Thyroid gland (tissue), 4 donors: Measurements from ENCODE around the gene PRCD. TPM values are rescaled to one million over a fixed set of nuclear protein-coding genes. Genes with fewer than 3 reads are reported as not detected.
"Not testable (repeated sequence)": the region's sequence is repeated elsewhere in the genome, so short reads cannot be mapped to it uniquely, and the experiment has no call there.

Experiments used
- DNase-seq, 2 donors: peaks; one replicate each; pipeline ENCODE4 v3.0.0-alpha.2; 2019
- H3K27ac ChIP-seq, 3 donors: fragments of 200-600 bp; sonication (generic); 1 replicate in 2 of 3; 2 replicates in 1 of 3; pipeline ENCODE4 v1.5.1; 2016 to 2019; ENCODE audit warnings: mild to moderate bottlenecking in 1 of 3, moderate library complexity in 1 of 3
- H3K27me3 ChIP-seq: fragments of 200-600 bp; sonication (generic); one replicate; pipeline ENCODE4 v1.5.1; 2019
- H3K36me3 ChIP-seq, 2 donors: fragments of 200-600 bp; sonication (generic); one replicate each; pipeline ENCODE4 v1.5.1; 2016 to 2019
- H3K4me1 ChIP-seq, 2 donors: fragments of 200-600 bp; sonication (generic); one replicate each; pipeline ENCODE4 v1.5.1; 2017 to 2019
- H3K4me3 ChIP-seq, 3 donors: fragments of 200-600 bp; sonication (generic); replicated peaks in 1 of 3; 1 replicate in 2 of 3; 2 replicates in 1 of 3; pipeline ENCODE4 v1.5.1; 2016; ENCODE audit warnings: mild to moderate bottlenecking in 1 of 3
- H3K9me3 ChIP-seq: fragments of 200-600 bp; sonication (generic); one replicate; pipeline ENCODE4 v1.5.1; 2017
- CTCF ChIP-seq, 6 experiments: fragments of 200-600 bp in 3 of 6; fragments of 450-650 bp in 3 of 6; sonication (generic) in 3 of 6; IDR thresholded peaks; one replicate each; pipeline ENCODE4 v1.5.1; 2016 to 2019; ENCODE audit warnings: antibody characterized with exemption in 6 of 6, mild to moderate bottlenecking in 2 of 6, inconsistent platforms in 1 of 6, moderate library complexity in 1 of 6
- POLR2A ChIP-seq, 2 donors: fragments of 450-650 bp; IDR thresholded peaks; one replicate each; pipeline ENCODE4 v1.6.1; 2017; ENCODE audit warnings: antibody characterized with exemption in 2 of 2, mild to moderate bottlenecking in 2 of 2, moderate library complexity in 1 of 2
- WGBS, 2 donors: methylation state at CpG; one replicate each; pipeline ENCODE4 v1.1.5; 2017; 5-methylcytosine and 5-hydroxymethylcytosine counted together
- intact Hi-C: fragments of 100-400 bp; cut with DNase I; formaldehyde crosslinking; loops from one replicate; pipeline ENCODE4 v1.15.1; 2023
- total RNA-seq, 4 donors: library from RNA; depleted of rRNA; stranded (reverse); fragments of >200 nt; gene quantifications; one replicate each; pipeline ENCODE4 v1.2.3, GENCODE V29; 2016

Gene PRCD
- total RNA-seq, 4 donors from 2014 or later, result 1.5 to 8.3 (median 4.2) TPM

- H3K9me3 ChIP-seq, result no peaks in the 10 kb centered on the region
- intact Hi-C loops, result loop anchor here (5.0 to 10.0 kb wide), 4 partner anchors 62 to 192 kb away; partner anchors contain the start of gene ST6GALNAC2
- WGBS, 2 donors, result 58 to 66% methylated on average over 20 to 25 of the region's 25 CpGs
These were observed 15.0 kb upstream of the PRCD start for GRCh38 chr17:76524598-76525512.

GRCh38 chr17:76525513-76525833 is 14.4 kb upstream of the PRCD start:
- intact Hi-C loops, result loop anchor here (10.0 kb wide), 2 partner anchors 99 to 159 kb away; no protein-coding TSS in a partner anchor
- not testable (repeated sequence) for DNase-seq, H3K27me3 ChIP-seq, H3K9me3 ChIP-seq, H3K4me3 ChIP-seq, H3K36me3 ChIP-seq
- peak overlapping the region in 2 of 3 donors; percentile 44 to 59 for H3K27ac ChIP-seq
- 77 to 83% methylated on average over 8 of the region's 8 CpGs for WGBS, 2 donors
- H3K4me1 ChIP-seq, result peaks cover 18 to 62% of the 10 kb centered on the region in 2 donors

More at GRCh38 chr17:76524598-76525512, 15.0 kb upstream of the PRCD start:
- no peak for TF ChIP-seq CTCF (IDR thresholded peaks at IDR 0.05)
- Histone ChIP-seq H3K27ac (peak overlapping the region; percentile 44 to 66 (median 59)), H3K4me1 (peaks cover 18 to 56% of the 10 kb centered on the region in 2 donors), H3K27me3 (no peaks in the 10 kb centered on the region), H3K4me3 (no peak overlapping the region), H3K36me3 (no peaks in the 10 kb centered on the region)
- DNase-seq, result peak; percentile 20 to 44

GRCh38 chr17:76527016-76527415 is 12.8 kb upstream of the PRCD start:
- 59 to 70% methylated on average over 9 of the region's 9 CpGs for WGBS, 2 donors
- not testable (repeated sequence) for H3K27me3 ChIP-seq, H3K36me3 ChIP-seq, H3K4me3 ChIP-seq, H3K9me3 ChIP-seq, DNase-seq
- intact Hi-C loops, result loop anchor here (10.0 kb wide), 2 partner anchors 98 to 158 kb away; no protein-coding TSS in a partner anchor
- peaks cover 24 to 75% of the 10 kb centered on the region in 2 donors for H3K4me1 ChIP-seq
- peak overlapping the region; percentile 89 to 95 (median 93) for H3K27ac ChIP-seq

GRCh38 chr17:76527430-76528111 is 12.3 kb upstream of the PRCD start:
- TF ChIP-seq POLR2A (IDR thresholded peaks at IDR 0.05) (no peak), CTCF (IDR thresholded peaks at IDR 0.05) (peak in 3 of 6 experiments; percentile 12 to 22 (median 14))
- intact Hi-C loops, result loop anchor here (10.0 kb wide), 2 partner anchors 97 to 157 kb away; no protein-coding TSS in a partner anchor
- Histone ChIP-seq H3K9me3 (no peaks in the 10 kb centered on the region), H3K36me3 (no peaks in the 10 kb centered on the region), H3K27me3 (no peaks in the 10 kb centered on the region), H3K4me3 (no peak overlapping the region), H3K27ac (peak overlapping the region; percentile 89 to 95 (median 93)), H3K4me1 (peaks cover 24 to 75% of the 10 kb centered on the region in 2 donors)
- 20 to 32% methylated on average over 24 to 25 of the region's 26 CpGs for WGBS, 2 donors
- peak; percentile 40 to 44 for DNase-seq

- H3K27me3 ChIP-seq, result no peaks in the 10 kb centered on the region
- 84 to 85% methylated on average over 12 to 15 of the region's 15 CpGs for WGBS, 2 donors
- intact Hi-C loops, result loop anchor here (10.0 kb wide), 2 partner anchors 97 to 157 kb away; no protein-coding TSS in a partner anchor
- no peak overlapping the region for H3K4me3 ChIP-seq
- peak overlapping the region; percentile 89 to 95 (median 93) for H3K27ac ChIP-seq
- TF ChIP-seq CTCF (IDR thresholded peaks at IDR 0.05) (no peak), POLR2A (IDR thresholded peaks at IDR 0.05) (no peak)
- H3K4me1 ChIP-seq, result peaks cover 24 to 71% of the 10 kb centered on the region in 2 donors
- DNase-seq, result no peak
- H3K36me3 ChIP-seq, result no peaks in the 10 kb centered on the region
- no peaks in the 10 kb centered on the region for H3K9me3 ChIP-seq
These were observed 11.7 kb upstream of the PRCD start for GRCh38 chr17:76528156-76528527.
